Left ventricle myocardium inferior (tissue), 1 donor: ENCODE measurements around the gene ACAD9. TPM values are rescaled to one million over a fixed set of nuclear protein-coding genes. Genes with fewer than 3 reads are reported as not detected.
"Not testable (repeated sequence)": the region's sequence is repeated elsewhere in the genome, so short reads cannot be mapped to it uniquely, and the experiment has no call there.

Experiments
- DNase-seq: peaks from one replicate; pipeline ENCODE4 v3.0.0-alpha.2; 2020
- H3K27ac ChIP-seq: fragments of 200-600 bp; replicated peaks from 2 replicates; pipeline ENCODE4 v1.8.0; 2021
- H3K27me3 ChIP-seq: fragments of 200-600 bp; 2 replicates; pipeline ENCODE4 v1.8.0; 2021; ENCODE audit warnings: low read depth
- H3K36me3 ChIP-seq: fragments of 200-600 bp; 2 replicates; pipeline ENCODE4 v1.8.0; 2021
- H3K4me1 ChIP-seq: fragments of 200-600 bp; 2 replicates; pipeline ENCODE4 v1.8.0; 2021
- H3K4me3 ChIP-seq: fragments of 200-600 bp; 2 replicates; pipeline ENCODE4 v1.8.0; 2021; ENCODE audit warnings: mild to moderate bottlenecking, moderate library complexity
- H3K9me3 ChIP-seq: fragments of 200-600 bp; replicated peaks from 2 replicates; pipeline ENCODE4 v1.8.0; 2021
- CTCF ChIP-seq: fragments of 200-600 bp; IDR thresholded peaks from 2 replicates; pipeline ENCODE4 v1.8.0; 2021; ENCODE audit warnings: antibody characterized with exemption, mild to moderate bottlenecking, borderline replicate concordance
- intact Hi-C: fragments of 100-400 bp; cut with micrococcal nuclease; formaldehyde crosslinking; loops from one replicate; pipeline ENCODE4 v1.11.0; 2022
- total RNA-seq: library from RNA; stranded (reverse); fragmentation: NEBNext Ultra II Directional; extraction: Animal tissue kit (Norgen Biotek cat#: 25700); gene quantifications from one replicate; pipeline ENCODE4 v1.2.1, GENCODE V29; 2021
- donor health status: DM: no; HTN: yes; CAD: no; lungs with severe emphysema.

ACAD9 gene
- total RNA-seq, 1 donor from 2014 or later, result 35.9 TPM

GRCh38 chr3:128864351-128864811 lies 15.0 kb upstream of the ACAD9 start:
- peaks cover 16% of the 10 kb centered on the region for H3K9me3 ChIP-seq
- intact Hi-C loops, result no loop called here
- no peak overlapping the region for H3K27ac ChIP-seq
- no peak overlapping the region for H3K4me3 ChIP-seq
- TF ChIP-seq CTCF, result no peak
- no peak for DNase-seq
- peaks cover 16% of the 10 kb centered on the region for H3K4me1 ChIP-seq
- H3K36me3 ChIP-seq, result no peaks in the 10 kb centered on the region
- no peaks in the 10 kb centered on the region for H3K27me3 ChIP-seq

- H3K27ac ChIP-seq, H3K36me3 ChIP-seq, intact Hi-C loops, H3K9me3 ChIP-seq, H3K27me3 ChIP-seq, H3K4me3 ChIP-seq, DNase-seq: not testable (repeated sequence)
- H3K4me1 ChIP-seq, result peaks cover 16% of the 10 kb centered on the region
These were observed 14.3 kb upstream of the ACAD9 start for GRCh38 chr3:128864849-128865804.

- Histone ChIP-seq H3K9me3 (no peaks in the 10 kb centered on the region), H3K36me3 (no peaks in the 10 kb centered on the region), H3K4me3 (no peak overlapping the region), H3K27me3 (no peaks in the 10 kb centered on the region), H3K4me1 (peaks cover 16% of the 10 kb centered on the region), H3K27ac (no peak overlapping the region)
- DNase-seq, result no peak
- intact Hi-C loops, result no loop called here
- no peak for TF ChIP-seq CTCF
These were observed 12.0 kb upstream of the ACAD9 start for GRCh38 chr3:128867200-128868125.

- Histone ChIP-seq H3K36me3 (no peaks in the 10 kb centered on the region), H3K9me3 (no peaks in the 10 kb centered on the region), H3K4me3 (no peak overlapping the region), H3K4me1 (peaks cover 14% of the 10 kb centered on the region), H3K27me3 (no peaks in the 10 kb centered on the region), H3K27ac (no peak overlapping the region)
- DNase-seq, result no peak
- intact Hi-C loops, result no loop called here
- no peak for TF ChIP-seq CTCF
These were observed 9.1 kb upstream of the ACAD9 start for GRCh38 chr3:128870347-128870746.

GRCh38 chr3:128872282-128872681 lies 7.1 kb upstream of the ACAD9 start:
- Histone ChIP-seq H3K4me3 (no peak overlapping the region), H3K9me3 (no peaks in the 10 kb centered on the region), H3K36me3 (no peaks in the 10 kb centered on the region), H3K27ac (no peak overlapping the region), H3K4me1 (peaks cover 17% of the 10 kb centered on the region), H3K27me3 (no peaks in the 10 kb centered on the region)
- DNase-seq, result no peak
- intact Hi-C loops, result no loop called here
- no peak for TF ChIP-seq CTCF
